Heart left ventricle (tissue), 16 donors: ENCODE data around the gene HOXC10. TPM values are rescaled to one million over a fixed set of nuclear protein-coding genes. Genes with fewer than 3 reads are reported as not detected.

Source experiments
- ATAC-seq, 4 donors: fragments of 200-7000 bp; cut with Tn5 transposase; one replicate each; pipeline ENCODE4 v1.9.1; 2020 to 2022; ENCODE audit warnings: moderate library complexity in 4 of 4, mild to moderate bottlenecking in 3 of 4, moderate number of reproducible peaks in 1 of 4
- DNase-seq, 5 donors: peaks; one replicate each; pipeline ENCODE4 v3.0.0-alpha.2; 2020
- H3K27ac ChIP-seq, 12 donors: fragments of 200-600 bp; sonication (generic) in 4 of 12; one replicate each; pipeline versions ENCODE4 v1.5.0 to v1.8.0; 2016 to 2022; ENCODE audit warnings: mild to moderate bottlenecking in 2 of 12
- H3K27me3 ChIP-seq, 9 donors: fragments of 200-600 bp; sonication (generic) in 2 of 9; one replicate each; pipeline versions ENCODE4 v1.5.1 to v1.8.0; 2016 to 2022; ENCODE audit warnings: mild to moderate bottlenecking in 3 of 9
- H3K36me3 ChIP-seq, 9 donors: fragments of 200-600 bp; sonication (generic) in 2 of 9; one replicate each; pipeline versions ENCODE4 v1.5.0 to v1.8.0; 2018 to 2022; ENCODE audit warnings: mild to moderate bottlenecking in 2 of 9
- H3K4me1 ChIP-seq, 12 donors: fragments of 200-600 bp; sonication (generic) in 4 of 12; one replicate each; pipeline versions ENCODE4 v1.5.0 to v1.8.0; 2016 to 2022; ENCODE audit warnings: mild to moderate bottlenecking in 3 of 12
- H3K4me3 ChIP-seq, 12 donors: fragments of 200-600 bp; sonication (generic) in 4 of 12; one replicate each; pipeline versions ENCODE4 v1.5.0 to v1.8.0; 2017 to 2022; ENCODE audit warnings: mild to moderate bottlenecking in 9 of 12, moderate library complexity in 4 of 12
- H3K9me3 ChIP-seq, 12 donors: fragments of 200-600 bp; sonication (generic) in 4 of 12; one replicate each; pipeline versions ENCODE4 v1.5.0 to v1.8.0; 2016 to 2022; ENCODE audit warnings: mild to moderate bottlenecking in 1 of 12
- CTCF ChIP-seq, 12 donors: fragments of 200-600 bp; sonication (generic) in 4 of 12; IDR thresholded peaks; one replicate each; pipeline versions ENCODE4 v1.5.0 to v1.8.0; 2018 to 2022; ENCODE audit warnings: antibody characterized with exemption in 12 of 12, mild to moderate bottlenecking in 5 of 12
- POLR2A ChIP-seq, 2 donors: fragments of 450-650 bp; IDR thresholded peaks; one replicate each; pipeline ENCODE4 v1.6.1; 2017; ENCODE audit warnings: antibody characterized with exemption in 2 of 2, mild to moderate bottlenecking in 2 of 2, moderate library complexity in 2 of 2
- WGBS, 4 donors: extraction: QIAGEN DNeasy Blood & Tissue Kit in 2 of 4; methylation state at CpG; one replicate each; pipeline versions ENCODE4 v1.1.5 to v1.1.7; 2013 to 2018; 5-methylcytosine and 5-hydroxymethylcytosine counted together
- intact Hi-C, 10 donors: fragments of 100-400 bp; cut with DNase I; formaldehyde crosslinking; loops; one replicate each; pipeline versions ENCODE4 v1.11.1 to v1.14.2; 2022
- polyA plus RNA-seq, 2 donors: library from polyadenylated mRNA; stranded (reverse); fragments of 200-250 nt; gene quantifications; one replicate each; pipeline ENCODE4 v1.2.3, GENCODE V29; 2013
- total RNA-seq, 9 donors: library from RNA; depleted of rRNA in 2 of 9; stranded (reverse); fragments of >200 nt in 2 of 9; fragmentation: NEBNext Ultra II Directional in 3 of 9; extraction: Animal tissue kit (Norgen Biotek cat#: 25700) in 3 of 9; gene quantifications; one replicate each; pipeline versions ENCODE4 v1.1.0 to v1.2.4, GENCODE V29; 2016 to 2023
- donor health status: ischemic (EF 13 %, LVEDD 7.1; RV severe dilation, severe dysfunction).
- donor health status: healthy with polysubstance abuse.
- donor health status: DM: no; HTN: yes; CAD: no.
- donor health status: DM: no; HTN: no; CAD: no.
- donor health status: ischemic (EF 25% LVEDD 6.9; RV normal size, moderate dysfunction).
- donor health status: ischemic (EF 25% LVEDD 5.7; RV mildly dilated, moderate dysfunction).
- donor health status: healthy.
- donor health status: DM: yes; HTN: yes; CAD: no.
- donor health status: ischemic (EF 35%, LVEDD 5.7; RV mildly dilated, moderate dysfunction).
- donor health status: nonischemic (EF 11% LVEDD 7.7; RV severe dilation, severe dysfunction).
- donor health status: DM: yes; HTN: yes; CAD: no.
- donor health status: PGD.
- donor health status: ischemic (EF 29% LVEDD 5.4; RV normal size, mild dysfunction).
- donor health status: nonischemic (EF 23%, LVEDD 6.1; RV moderate dilation, normal function).

The HOXC10 gene
- total and polyA plus RNA-seq, 11 donors: not detected

GRCh38 chr12:54002915-54003389, 18.0 kb downstream of the HOXC10 start:
- intact Hi-C loops: loop anchor here in 1 of 10 donors (10.0 kb wide), 1 partner anchor 372 kb away; no protein-coding TSS in a partner anchor
- peaks cover 71 to 100% (median 100%) of the 10 kb centered on the region in 9 donors for H3K27me3 ChIP-seq
- H3K9me3 ChIP-seq: no peaks in the 10 kb centered on the region
- no peak overlapping the region for H3K4me3 ChIP-seq
- H3K27ac ChIP-seq: no peak overlapping the region
- no peak for DNase-seq
- H3K4me1 ChIP-seq: peaks cover 0 to 24% (median 14%) of the 10 kb centered on the region in 12 donors
- H3K36me3 ChIP-seq: no peaks in the 10 kb centered on the region
- TF ChIP-seq CTCF (IDR thresholded peaks at IDR 0.05) (no peak), POLR2A (IDR thresholded peaks at IDR 0.05) (no peak)
- 14 to 22% (median 18%) methylated on average over 19 of the region's 19 CpGs for WGBS, 4 donors
- no peak for ATAC-seq

GRCh38 chr12:54003625-54004024, 18.7 kb downstream of the HOXC10 start:
- intact Hi-C loops: loop anchor here in 1 of 10 donors (10.0 kb wide), 1 partner anchor 371 kb away; no protein-coding TSS in a partner anchor
- Histone ChIP-seq H3K27ac (no peak overlapping the region), H3K4me1 (peaks cover 0 to 24% (median 14%) of the 10 kb centered on the region in 12 donors), H3K27me3 (peaks cover 71 to 100% (median 100%) of the 10 kb centered on the region in 9 donors), H3K4me3 (no peak overlapping the region), H3K36me3 (no peaks in the 10 kb centered on the region), H3K9me3 (no peaks in the 10 kb centered on the region)
- ATAC-seq: no peak
- DNase-seq: no peak
- TF ChIP-seq POLR2A (IDR thresholded peaks at IDR 0.05) (no peak), CTCF (IDR thresholded peaks at IDR 0.05) (no peak)
- 27 to 50% (median 37%) methylated on average over 3 of the region's 3 CpGs for WGBS, 4 donors

GRCh38 chr12:54004063-54004840, 19.3 kb downstream of the HOXC10 start:
- H3K4me1 ChIP-seq: peaks cover 0 to 26% (median 17%) of the 10 kb centered on the region in 12 donors
- TF ChIP-seq CTCF (IDR thresholded peaks at IDR 0.05) (no peak), POLR2A (IDR thresholded peaks at IDR 0.05) (no peak)
- no peaks in the 10 kb centered on the region for H3K36me3 ChIP-seq
- intact Hi-C loops: loop anchor here in 1 of 10 donors (10.0 kb wide), 1 partner anchor 371 kb away; no protein-coding TSS in a partner anchor
- 15 to 26% (median 23%) methylated on average over 19 to 20 of the region's 20 CpGs for WGBS, 4 donors
- H3K27me3 ChIP-seq: peaks cover 68 to 100% (median 96%) of the 10 kb centered on the region in 9 donors
- no peak for ATAC-seq
- no peaks in the 10 kb centered on the region for H3K9me3 ChIP-seq
- no peak overlapping the region for H3K4me3 ChIP-seq
- no peak for DNase-seq
- no peak overlapping the region for H3K27ac ChIP-seq

GRCh38 chr12:54004841-54005530, 20.0 kb downstream of the HOXC10 start:
- Histone ChIP-seq H3K4me1 (peaks cover 0 to 27% (median 17%) of the 10 kb centered on the region in 12 donors), H3K36me3 (no peaks in the 10 kb centered on the region), H3K9me3 (no peaks in the 10 kb centered on the region), H3K27me3 (peaks cover 70 to 100% (median 96%) of the 10 kb centered on the region in 9 donors), H3K4me3 (no peak overlapping the region), H3K27ac (no peak overlapping the region)
- 11 to 23% (median 16%) methylated on average over 31 of the region's 31 CpGs for WGBS, 4 donors
- intact Hi-C loops: loop anchor here in 4 of 10 donors (5.0 to 10.0 kb wide), 2 partner anchors 187 to 370 kb away; no protein-coding TSS in a partner anchor
- no peak for ATAC-seq
- no peak for TF ChIP-seq CTCF (IDR thresholded peaks at IDR 0.05)
- DNase-seq: no peak
